Right hindlimb (tissue), 1 donor: Measurements from ENCODE around the gene KASH5.

Experiments
- DNase-seq: peaks from one replicate; pipeline ENCODE4 v3.0.0-alpha.2; 2018

KASH5 gene

DNA sequence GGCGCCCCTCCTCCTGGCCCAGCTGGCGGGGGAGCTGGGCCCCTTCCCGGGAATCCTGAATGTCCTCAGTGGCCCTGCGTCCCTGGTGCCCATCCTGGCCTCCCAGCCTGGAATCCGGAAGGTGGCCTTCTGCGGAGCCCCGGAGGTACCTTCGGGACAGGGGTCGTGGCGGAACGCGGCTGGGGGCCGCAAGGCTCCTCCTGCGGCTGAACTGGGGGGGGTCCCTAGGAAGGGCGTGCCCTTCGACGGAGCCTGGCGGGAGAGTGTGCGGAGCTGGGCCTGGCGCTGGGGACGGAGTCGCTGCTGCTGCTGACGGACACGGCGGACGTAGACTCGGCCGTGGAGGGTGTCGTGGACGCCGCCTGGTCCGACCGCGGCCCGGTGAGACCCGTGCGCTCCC is 73.6 kb downstream of the KASH5 start:
- no peak for DNase-seq

DNA sequence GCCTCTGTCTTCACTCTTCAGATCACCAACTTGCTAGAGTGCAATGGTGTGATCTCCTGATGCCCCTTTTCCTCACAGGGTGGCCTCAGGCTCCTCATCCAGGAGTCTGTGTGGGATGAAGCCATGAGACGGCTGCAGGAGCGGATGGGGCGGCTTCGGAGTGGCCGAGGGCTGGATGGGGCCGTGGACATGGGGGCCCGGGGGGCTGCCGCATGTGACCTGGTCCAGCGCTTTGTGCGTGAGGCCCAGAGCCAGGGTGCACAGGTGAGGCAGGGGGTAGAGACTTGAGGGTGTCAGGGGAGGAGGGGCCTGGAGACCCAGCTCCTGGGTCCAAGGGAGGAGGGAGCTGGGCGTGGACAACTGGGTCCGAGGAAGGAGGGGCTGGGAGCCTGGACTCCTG is 74.4 kb downstream of the KASH5 start:
- DNase-seq = no peak

DNA sequence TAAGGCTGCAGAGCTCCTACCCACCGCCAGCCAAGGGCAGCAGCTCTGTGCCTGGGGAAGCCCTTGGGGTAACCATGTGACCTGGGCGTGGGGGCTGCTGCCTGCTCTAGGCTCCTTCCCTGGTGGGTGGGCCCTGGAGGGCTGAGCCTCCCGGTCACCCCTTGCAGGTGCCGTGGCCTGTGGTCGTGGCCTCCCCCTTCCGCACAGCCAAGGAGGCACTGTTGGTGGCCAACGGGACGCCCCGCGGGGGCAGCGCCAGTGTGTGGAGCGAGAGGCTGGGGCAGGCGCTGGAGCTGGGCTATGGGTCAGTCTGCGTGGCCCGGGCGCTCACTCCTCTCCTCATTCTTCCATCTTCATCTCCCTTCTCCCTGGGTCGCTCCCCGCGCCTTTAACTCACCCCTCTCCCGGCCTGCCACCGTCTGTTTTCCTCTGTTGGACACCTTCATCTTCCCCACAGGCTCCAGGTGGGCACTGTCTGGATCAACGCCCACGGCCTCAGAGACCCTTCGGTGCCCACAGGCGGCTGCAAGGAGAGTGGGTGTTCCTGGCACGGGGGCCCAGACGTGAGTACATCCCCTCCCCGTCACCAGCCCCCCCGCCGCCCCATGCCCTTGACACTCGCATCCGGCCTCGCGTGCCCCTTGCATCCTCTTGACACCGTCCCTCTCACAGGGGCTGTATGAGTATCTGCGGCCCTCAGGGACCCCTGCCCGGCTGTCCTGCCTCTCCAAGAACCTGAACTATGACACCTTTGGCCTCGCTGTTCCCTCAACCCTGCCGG is 76.1 kb downstream of the KASH5 start:
- DNase-seq = no peak

DNA sequence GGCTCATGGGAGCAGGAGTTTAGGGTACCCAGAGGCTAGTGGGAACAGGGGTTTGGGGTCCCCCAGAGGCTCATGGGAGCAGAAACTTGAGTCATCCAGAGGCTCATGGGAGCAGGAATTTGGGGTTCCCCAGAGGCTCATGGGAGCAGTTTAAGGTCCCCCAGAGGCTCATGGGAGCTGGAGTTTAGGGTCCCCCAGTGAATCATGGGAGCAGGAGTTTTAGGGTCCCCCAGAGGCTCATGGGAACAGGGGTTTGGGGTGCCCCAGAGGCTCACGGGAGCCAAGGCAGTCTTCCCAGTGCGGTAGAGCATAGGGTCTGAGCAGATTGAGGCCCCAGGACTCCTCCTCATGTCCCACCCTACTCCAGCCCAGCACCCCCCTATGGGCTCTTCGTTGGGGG is 77.3 kb downstream of the KASH5 start:
- DNase-seq = no peak
